Small intestine (tissue), 4 donors: ENCODE results near the gene SARNP. TPM values are rescaled to one million over a fixed set of nuclear protein-coding genes. Genes with fewer than 3 reads are reported as not detected.

ENCODE experiments used
- polyA plus RNA-seq, 4 donors: library from polyadenylated mRNA; stranded (reverse) in 3 of 4; unstranded in 1 of 4; fragments of 200-250 nt in 3 of 4; fragments of 120-200 nt in 1 of 4; gene quantifications; one replicate each; pipeline versions ENCODE4 v1.2.1 to v1.2.3, GENCODE V29; 2013
- donor health status: healthy with polysubstance abuse.
- donor health status: Bipolar disorder and iron deficiency.
- donor health status: healthy.

Gene SARNP
- polyA plus RNA-seq, 4 donors, result 62.8 to 89.8 (median 75.3) TPM

Other genes starting within 250 kb of the SARNP start
- gene OR2AP1, start 245.3 kb downstream of the SARNP start, polyA plus RNA-seq, result not detected
- gene OR10P1, start 180.8 kb downstream of the SARNP start, polyA plus RNA-seq, result not detected
- 10 to 100 TPM in 3 of 4 donors, 1 to 10 TPM in 1; 6.3 to 81.6 (median 29.6) TPM for gene ITGA7, start 109.8 kb downstream of the SARNP start, polyA plus RNA-seq
- gene BLOC1S1, start 101.7 kb downstream of the SARNP start, polyA plus RNA-seq, result 100 to 1,000 TPM; 177 to 688 (median 434) TPM
- gene RDH5, start 97.3 kb downstream of the SARNP start, polyA plus RNA-seq, result 10 to 100 TPM; 19.2 to 79.8 (median 56.5) TPM
- gene CD63, start 88.7 kb downstream of the SARNP start, polyA plus RNA-seq, result 1,000 to 10,000 TPM in 1 of 4 donors, 100 to 1,000 TPM in 3; 561 to 1,127 (median 702) TPM
- 1 to 10 TPM in 3 of 4 donors, under 1 TPM in 1; 0.22 to 4.2 (median 2.5) TPM for gene GDF11, start 74.6 kb downstream of the SARNP start, polyA plus RNA-seq
- 10 to 100 TPM; 27.1 to 50.4 (median 33.3) TPM for gene ORMDL2, start 317 bp upstream of the SARNP start, polyA plus RNA-seq
- gene DNAJC14, start 11.9 kb upstream of the SARNP start, polyA plus RNA-seq, result 10 to 100 TPM; 12.7 to 31.5 (median 19.2) TPM
- gene MMP19, start 25.2 kb upstream of the SARNP start, polyA plus RNA-seq, result 1 to 10 TPM in 2 of 4 donors, under 1 TPM in 1, not detected in 1; 0.54 to 4.1 (median 1.3) TPM
- 10 to 100 TPM; 35.5 to 85.7 (median 61.4) TPM for gene PYM1, start 110.2 kb upstream of the SARNP start, polyA plus RNA-seq
- gene DGKA, start 113.4 kb upstream of the SARNP start, polyA plus RNA-seq, result 100 to 1,000 TPM in 2 of 4 donors, 10 to 100 TPM in 2; 14.4 to 386 (median 180) TPM
- 1 to 10 TPM; 1.8 to 6.3 (median 2.7) TPM for gene PMEL, start 148.3 kb upstream of the SARNP start, polyA plus RNA-seq
- gene CDK2, start 149.1 kb upstream of the SARNP start, polyA plus RNA-seq, result 10 to 100 TPM in 2 of 4 donors, 1 to 10 TPM in 2; 7.6 to 69.3 (median 15.3) TPM
- 100 to 1,000 TPM in 1 of 4 donors, 10 to 100 TPM in 3; 45.8 to 119 (median 48.5) TPM for gene RAB5B, start 156.4 kb upstream of the SARNP start, polyA plus RNA-seq
- gene SUOX, start 179.6 kb upstream of the SARNP start, polyA plus RNA-seq, result 10 to 100 TPM in 3 of 4 donors, 1 to 10 TPM in 1; 7.3 to 51.2 (median 13.6) TPM
- gene IKZF4, start 203.3 kb upstream of the SARNP start, polyA plus RNA-seq, result 10 to 100 TPM in 1 of 4 donors, 1 to 10 TPM in 3; 1.1 to 16.1 (median 1.6) TPM
- 1,000 to 10,000 TPM in 3 of 4 donors, 100 to 1,000 TPM in 1; 253 to 1,993 (median 1,176) TPM for gene RPS26, start 224.2 kb upstream of the SARNP start, polyA plus RNA-seq